Osteoblast (primary cell): ENCODE measurements around the gene CFAP90. TPM values are rescaled to one million over a fixed set of nuclear protein-coding genes. Genes with fewer than 3 reads are reported as not detected.

Experiments used
- DNase-seq: peaks from one replicate; pipeline ENCODE4 v3.0.0; 2011; ENCODE audit warnings: low spot score, mixed read lengths; ENCODE audit not compliant: insufficient read length; ENCODE audit errors: missing footprints
- H2AFZ ChIP-seq: 2 replicates; pipeline ENCODE4 v1.6.0; 2011; ENCODE audit warnings: mild to moderate bottlenecking, low read length
- H3K27ac ChIP-seq: 2 replicates; pipeline ENCODE4 v1.5.1; 2011; ENCODE audit warnings: mild to moderate bottlenecking, low read depth, low read length, moderate library complexity
- H3K27me3 ChIP-seq: 2 replicates; pipeline ENCODE4 v1.6.0; 2012; ENCODE audit warnings: mild to moderate bottlenecking, control low read depth, inconsistent platforms, low read length, moderate library complexity; ENCODE audit not compliant: insufficient read depth
- H3K36me3 ChIP-seq: 2 replicates; pipeline ENCODE4 v1.5.1; 2011; ENCODE audit warnings: mild to moderate bottlenecking, low read length, control low read depth, moderate library complexity; ENCODE audit not compliant: insufficient read depth
- H3K4me1 ChIP-seq: 2 replicates; pipeline ENCODE4 v1.5.1; 2011; ENCODE audit warnings: mild to moderate bottlenecking, low read length, control low read depth, moderate library complexity; ENCODE audit not compliant: insufficient read depth
- H3K4me2 ChIP-seq: 2 replicates; pipeline ENCODE4 v1.6.0; 2011; ENCODE audit warnings: mild to moderate bottlenecking, low read length; ENCODE audit not compliant: insufficient read depth
- H3K4me3 ChIP-seq: fragments of 200-600 bp; sonication (generic); 3 replicates; pipeline ENCODE4 v1.5.1; 2012; ENCODE audit warnings: mild to moderate bottlenecking, low read length, inconsistent platforms; ENCODE audit not compliant: insufficient read depth
- H3K79me2 ChIP-seq: 2 replicates; pipeline ENCODE4 v1.6.0; 2012; ENCODE audit warnings: mild to moderate bottlenecking, low read length, control low read depth, inconsistent platforms; ENCODE audit not compliant: insufficient read depth
- H3K9me3 ChIP-seq: 2 replicates; pipeline ENCODE4 v1.5.1; 2011; ENCODE audit warnings: low read depth, low read length, control low read depth
- H4K20me1 ChIP-seq: 2 replicates; pipeline ENCODE4 v1.6.0; 2012; ENCODE audit warnings: mild to moderate bottlenecking, low read length, control low read depth; ENCODE audit not compliant: insufficient read depth
- total RNA-seq: library from RNA; depleted of rRNA; stranded (reverse); fragments of >200 nt; gene quantifications from 2 replicates; pipeline ENCODE4 v1.2.3, GENCODE V29; 2012
- TF ChIP-seq, protein P1 (sequence below): IDR thresholded peaks from 2 replicates; pipeline ENCODE4 v1.5.1; 2011; ENCODE audit warnings: mild to moderate bottlenecking, low read depth, low read length, moderate library complexity; ENCODE audit errors: extremely low read depth

The CFAP90 gene
- total RNA-seq, 1 donor: 1.1 TPM

DNA sequence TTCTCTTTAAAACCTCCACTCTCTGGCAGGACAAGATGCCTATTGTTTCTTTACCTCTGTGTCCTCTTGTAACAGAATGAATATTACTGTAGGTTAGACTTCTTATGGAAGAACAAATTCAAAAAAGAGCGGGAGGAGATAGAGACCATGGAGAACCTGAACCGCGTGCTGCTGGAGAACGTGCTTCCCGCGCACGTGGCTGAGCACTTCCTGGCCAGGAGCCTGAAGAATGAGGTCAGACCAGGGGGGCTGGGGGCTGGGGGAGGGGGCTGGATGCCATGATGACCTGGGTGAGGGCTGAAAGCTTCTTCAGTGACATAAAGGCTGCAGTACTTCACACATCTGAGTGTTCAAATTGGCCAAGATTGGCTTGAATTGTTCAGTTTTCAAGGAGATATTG lies 61.4 kb downstream of the CFAP90 start:
- H3K79me2 ChIP-seq: no peaks in the 10 kb centered on the region
- no peak overlapping the region for H2AFZ ChIP-seq
- H3K4me1 ChIP-seq: no peaks in the 10 kb centered on the region
- no peak overlapping the region for H3K27ac ChIP-seq
- DNase-seq: no peak
- H3K27me3 ChIP-seq: no peaks in the 10 kb centered on the region
- H3K9me3 ChIP-seq: no peaks in the 10 kb centered on the region
- no peaks in the 10 kb centered on the region for H3K36me3 ChIP-seq
- H3K4me3 ChIP-seq: no peak overlapping the region
- no peak overlapping the region for H3K4me2 ChIP-seq
- H4K20me1 ChIP-seq: no peaks in the 10 kb centered on the region
- TF ChIP-seq, protein P1, sequence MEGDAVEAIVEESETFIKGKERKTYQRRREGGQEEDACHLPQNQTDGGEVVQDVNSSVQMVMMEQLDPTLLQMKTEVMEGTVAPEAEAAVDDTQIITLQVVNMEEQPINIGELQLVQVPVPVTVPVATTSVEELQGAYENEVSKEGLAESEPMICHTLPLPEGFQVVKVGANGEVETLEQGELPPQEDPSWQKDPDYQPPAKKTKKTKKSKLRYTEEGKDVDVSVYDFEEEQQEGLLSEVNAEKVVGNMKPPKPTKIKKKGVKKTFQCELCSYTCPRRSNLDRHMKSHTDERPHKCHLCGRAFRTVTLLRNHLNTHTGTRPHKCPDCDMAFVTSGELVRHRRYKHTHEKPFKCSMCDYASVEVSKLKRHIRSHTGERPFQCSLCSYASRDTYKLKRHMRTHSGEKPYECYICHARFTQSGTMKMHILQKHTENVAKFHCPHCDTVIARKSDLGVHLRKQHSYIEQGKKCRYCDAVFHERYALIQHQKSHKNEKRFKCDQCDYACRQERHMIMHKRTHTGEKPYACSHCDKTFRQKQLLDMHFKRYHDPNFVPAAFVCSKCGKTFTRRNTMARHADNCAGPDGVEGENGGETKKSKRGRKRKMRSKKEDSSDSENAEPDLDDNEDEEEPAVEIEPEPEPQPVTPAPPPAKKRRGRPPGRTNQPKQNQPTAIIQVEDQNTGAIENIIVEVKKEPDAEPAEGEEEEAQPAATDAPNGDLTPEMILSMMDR: no peak

DNA sequence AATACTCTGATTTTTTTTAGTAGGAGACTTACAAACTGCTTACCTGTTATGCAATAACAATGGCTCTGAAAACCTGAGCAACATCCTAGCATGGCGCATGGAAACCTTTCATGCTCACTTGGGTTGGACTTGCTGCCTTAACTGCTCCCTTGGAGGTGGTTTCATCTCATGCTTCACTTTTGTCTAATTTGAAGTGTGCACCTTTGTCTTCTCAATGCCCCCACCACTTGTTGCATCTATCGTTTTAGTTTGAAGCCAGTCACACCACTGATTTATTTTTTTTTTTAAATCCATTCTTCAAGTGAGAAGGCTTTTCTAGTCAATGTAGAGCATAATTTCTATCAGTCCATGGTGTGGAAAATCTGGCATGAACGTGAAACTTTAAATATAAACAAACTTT lies 63.2 kb downstream of the CFAP90 start:
- no peak overlapping the region for H2AFZ ChIP-seq
- no peaks in the 10 kb centered on the region for H4K20me1 ChIP-seq
- no peak overlapping the region for H3K4me3 ChIP-seq
- no peaks in the 10 kb centered on the region for H3K79me2 ChIP-seq
- no peaks in the 10 kb centered on the region for H3K4me1 ChIP-seq
- no peak overlapping the region for H3K4me2 ChIP-seq
- no peaks in the 10 kb centered on the region for H3K27me3 ChIP-seq
- TF ChIP-seq, protein P1: no peak
- H3K9me3 ChIP-seq: no peaks in the 10 kb centered on the region
- no peak for DNase-seq
- H3K36me3 ChIP-seq: no peaks in the 10 kb centered on the region
- no peak overlapping the region for H3K27ac ChIP-seq

DNA sequence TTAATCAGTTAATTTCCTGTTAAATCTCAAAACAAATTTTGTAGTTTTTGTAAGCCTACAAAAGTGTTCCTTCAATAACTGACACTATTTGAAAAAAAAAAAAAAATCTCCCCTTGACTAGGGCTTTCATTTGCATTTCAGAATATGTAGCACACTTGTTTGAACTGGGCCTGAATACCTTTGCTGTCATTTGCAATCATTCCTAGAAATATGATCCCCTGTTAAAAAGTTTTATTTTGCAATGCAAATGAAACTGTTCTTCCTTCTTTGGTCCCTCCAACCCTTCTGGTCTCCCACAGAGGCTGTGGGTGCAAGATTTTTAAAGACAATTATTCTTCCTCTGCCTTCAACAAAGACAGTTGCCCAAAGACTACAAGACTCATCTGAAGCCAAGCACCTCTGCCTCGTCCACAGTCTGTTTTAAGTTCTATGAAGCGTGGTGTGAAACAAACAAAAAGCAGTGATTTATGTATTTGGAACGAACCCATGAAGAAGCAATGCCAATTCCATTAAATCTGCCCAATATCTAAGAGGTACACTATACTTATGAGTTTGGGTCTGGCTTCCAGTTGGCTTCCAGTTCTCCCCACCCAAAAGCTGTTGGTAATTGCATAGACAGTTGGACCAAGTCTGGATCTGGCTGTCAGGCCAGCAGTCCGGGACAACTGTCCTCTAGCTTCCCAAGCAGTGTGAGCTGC lies 66.1 kb downstream of the CFAP90 start:
- no peak overlapping the region for H3K4me3 ChIP-seq
- H3K27ac ChIP-seq: no peak overlapping the region
- no peaks in the 10 kb centered on the region for H3K79me2 ChIP-seq
- no peak for DNase-seq
- no peaks in the 10 kb centered on the region for H3K9me3 ChIP-seq
- H4K20me1 ChIP-seq: no peaks in the 10 kb centered on the region
- H3K4me2 ChIP-seq: no peak overlapping the region
- TF ChIP-seq, protein P1: no peak
- H3K27me3 ChIP-seq: no peaks in the 10 kb centered on the region
- no peak overlapping the region for H2AFZ ChIP-seq
- H3K36me3 ChIP-seq: no peaks in the 10 kb centered on the region
- H3K4me1 ChIP-seq: no peaks in the 10 kb centered on the region

DNA sequence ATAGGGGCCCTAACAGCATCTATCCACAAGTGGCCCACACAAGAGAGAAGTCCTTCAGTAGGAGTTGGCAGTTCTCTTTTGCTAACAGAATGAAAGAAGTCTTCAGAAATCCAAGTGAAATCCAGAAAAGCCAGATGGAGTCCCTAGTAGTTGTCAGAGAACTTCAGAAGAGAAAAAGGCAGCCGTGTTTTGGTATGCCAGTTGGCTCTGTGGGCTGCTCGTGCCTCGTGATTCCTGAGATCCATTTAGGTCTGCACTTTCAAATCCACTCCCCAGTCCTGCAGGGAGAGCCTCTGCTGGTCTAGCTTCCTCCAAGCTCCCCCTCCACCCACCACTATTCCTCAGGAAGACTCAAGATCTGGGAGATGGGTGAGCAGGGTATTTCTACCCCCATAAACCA lies 69.0 kb downstream of the CFAP90 start:
- H3K79me2 ChIP-seq: no peaks in the 10 kb centered on the region
- H2AFZ ChIP-seq: no peak overlapping the region
- no peaks in the 10 kb centered on the region for H3K36me3 ChIP-seq
- H3K27ac ChIP-seq: no peak overlapping the region
- TF ChIP-seq, protein P1: no peak
- no peak overlapping the region for H3K4me3 ChIP-seq
- no peak overlapping the region for H3K4me2 ChIP-seq
- H3K9me3 ChIP-seq: no peaks in the 10 kb centered on the region
- peak; percentile 49 for DNase-seq
- no peaks in the 10 kb centered on the region for H3K4me1 ChIP-seq
- no peaks in the 10 kb centered on the region for H3K27me3 ChIP-seq
- no peaks in the 10 kb centered on the region for H4K20me1 ChIP-seq

Other genes starting within 250 kb of the CFAP90 start
- 10.9 and 13.6 TPM in 2 replicates for gene FASTKD3, start 17.9 kb upstream of the CFAP90 start, total RNA-seq
- gene MTRR, start 18.0 kb upstream of the CFAP90 start, total RNA-seq: 36.2 and 36.6 TPM in 2 replicates